A549 (cell line): ENCODE data around the gene RAB26.

Source experiments
- CTCF ChIP-seq: fragments of >200 bp; sonication (Bioruptor Twin); formaldehyde crosslinking; IDR thresholded peaks from 3 replicates; pipeline ENCODE4 v1.5.1; 2016
- FOSL2 ChIP-seq, 2 experiments: fragments of 450-650 bp in 1 of 2; fragments of >200 bp in 1 of 2; sonication (Bioruptor Twin) in 1 of 2; formaldehyde crosslinking; IDR thresholded peaks; 2 replicates each; pipeline versions ENCODE4 v1.5.0 to v1.6.1; 2016 to 2020; ENCODE audit warnings: mild to moderate bottlenecking in 1 of 2, moderate library complexity in 1 of 2
- POLR2A ChIP-seq: IDR thresholded peaks from 2 replicates; pipeline ENCODE4 v1.6.1; 2012; ENCODE audit warnings: mild to moderate bottlenecking, low read length
- REST ChIP-seq: fragments of 200-600 bp; sonication (generic); IDR thresholded peaks from 2 replicates; pipeline ENCODE4 v1.6.1; 2016; ENCODE audit warnings: antibody characterized with exemption, mild to moderate bottlenecking, moderate library complexity
- USF2 ChIP-seq: fragments of 450-650 bp; IDR thresholded peaks from 2 replicates; pipeline ENCODE4 v1.6.1; 2014; ENCODE audit warnings: antibody characterized with exemption

- TF ChIP-seq FOSL2 (IDR thresholded peaks at IDR 0.05) (no peak), FOSL2 (CRISPR knock-in tag; IDR thresholded peaks at IDR 0.05) (no peak), POLR2A (no peak), CTCF (no peak), USF2 (no peak), REST (no peak)
Measured at GRCh38 chr16:2196162-2196980, 47.9 kb downstream of the RAB26 start, which contains the start of gene CASKIN1.
